ENCODE data around the gene SMCR8.

DNA sequence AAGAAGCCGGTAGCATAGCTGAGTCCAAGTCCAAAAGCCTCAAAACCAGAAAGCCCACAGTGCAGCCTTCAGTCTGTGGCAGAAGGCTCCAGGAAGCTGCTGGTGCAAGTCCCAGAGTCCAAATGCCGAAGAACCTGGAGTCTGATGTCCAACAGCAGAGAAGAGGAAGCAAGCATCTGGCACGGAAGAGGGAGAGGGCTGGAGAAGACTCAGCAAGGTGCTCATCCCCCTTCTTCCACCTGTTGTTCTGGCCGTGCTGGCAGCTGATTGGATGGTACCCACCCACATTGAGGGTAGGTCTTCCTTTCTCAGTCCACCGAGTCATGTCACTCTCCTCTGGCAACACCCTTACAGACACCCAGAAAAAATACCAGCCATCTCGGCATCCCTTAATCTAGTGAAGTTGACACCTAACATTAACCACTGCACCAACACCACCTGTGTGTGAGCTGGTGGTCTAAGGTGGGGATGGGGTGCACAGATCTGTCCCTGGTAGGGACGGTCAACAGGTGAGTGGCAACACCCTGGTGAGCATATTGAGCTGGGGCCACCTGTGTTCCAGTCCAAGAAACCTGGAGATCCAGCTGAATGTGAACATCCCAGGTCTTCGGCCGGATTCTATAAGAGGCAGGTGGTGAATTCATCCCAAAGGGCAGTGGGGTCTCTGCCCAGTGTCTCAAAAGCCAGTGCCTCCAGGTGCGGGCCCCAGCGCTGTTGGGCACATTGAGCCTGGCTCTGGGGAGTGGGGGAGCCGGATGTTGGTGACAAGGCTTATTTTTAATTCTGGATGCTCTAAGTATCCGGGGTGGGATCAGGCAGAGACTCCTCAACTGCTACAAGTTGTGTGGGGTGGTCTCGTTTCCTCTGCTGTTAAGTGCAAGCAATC is 44.8 kb upstream of the SMCR8 start:
- TF ChIP-seq POLR2A (IDR thresholded peaks at IDR 0.05; ENCODE audit: low read depth, low read length) = no peak
- TF ChIP-seq EZH2 (IDR thresholded peaks at IDR 0.05; ENCODE audit: borderline replicate concordance, low read depth, low read length, severe bottlenecking) = no peak
- TF ChIP-seq POLR2AphosphoS5 (IDR thresholded peaks at IDR 0.05; ENCODE audit: insufficient read depth, low read depth, low read length) = no peak
- TF ChIP-seq, protein P1, sequence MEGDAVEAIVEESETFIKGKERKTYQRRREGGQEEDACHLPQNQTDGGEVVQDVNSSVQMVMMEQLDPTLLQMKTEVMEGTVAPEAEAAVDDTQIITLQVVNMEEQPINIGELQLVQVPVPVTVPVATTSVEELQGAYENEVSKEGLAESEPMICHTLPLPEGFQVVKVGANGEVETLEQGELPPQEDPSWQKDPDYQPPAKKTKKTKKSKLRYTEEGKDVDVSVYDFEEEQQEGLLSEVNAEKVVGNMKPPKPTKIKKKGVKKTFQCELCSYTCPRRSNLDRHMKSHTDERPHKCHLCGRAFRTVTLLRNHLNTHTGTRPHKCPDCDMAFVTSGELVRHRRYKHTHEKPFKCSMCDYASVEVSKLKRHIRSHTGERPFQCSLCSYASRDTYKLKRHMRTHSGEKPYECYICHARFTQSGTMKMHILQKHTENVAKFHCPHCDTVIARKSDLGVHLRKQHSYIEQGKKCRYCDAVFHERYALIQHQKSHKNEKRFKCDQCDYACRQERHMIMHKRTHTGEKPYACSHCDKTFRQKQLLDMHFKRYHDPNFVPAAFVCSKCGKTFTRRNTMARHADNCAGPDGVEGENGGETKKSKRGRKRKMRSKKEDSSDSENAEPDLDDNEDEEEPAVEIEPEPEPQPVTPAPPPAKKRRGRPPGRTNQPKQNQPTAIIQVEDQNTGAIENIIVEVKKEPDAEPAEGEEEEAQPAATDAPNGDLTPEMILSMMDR (IDR thresholded peaks at IDR 0.05; ENCODE audit: extremely low read depth in 1 of 2, insufficient read depth in 1 of 2, low read depth in 1 of 2, low read length in 2 of 2) = no peak
- no peak for TF ChIP-seq FOS (IDR thresholded peaks at IDR 0.05; ENCODE audit: borderline replicate concordance, insufficient read depth, low read length)
